K562 (cell line): Measurements from ENCODE around the gene TFRC. TPM values are rescaled to one million over a fixed set of nuclear protein-coding genes. Genes with fewer than 3 reads are reported as not detected.

ENCODE experiments used
- FOXA3 ChIP-seq, 2 experiments: fragments of 450-650 bp in 1 of 2; sonication (generic) in 1 of 2; formaldehyde crosslinking; IDR thresholded peaks in 1 of 2; conservative IDR thresholded peaks in 1 of 2; 2 replicates each; pipeline versions ENCODE4 v1.4.0 to v1.8.0; 2020 to 2022; ENCODE audit warnings: mild to moderate bottlenecking in 2 of 2, missing genetic modification reagents in 1 of 2
- HLTF ChIP-seq: fragments of 450-650 bp; IDR thresholded peaks from 2 replicates; pipeline ENCODE4 v1.6.1; 2016
- MAZ ChIP-seq, 2 experiments: fragments of 450-650 bp in 1 of 2; sonication (generic) in 1 of 2; formaldehyde crosslinking; IDR thresholded peaks in 1 of 2; conservative IDR thresholded peaks in 1 of 2; 2 replicates each; pipeline versions ENCODE4 v1.4.0 to v1.5.0; 2020; ENCODE audit warnings: mild to moderate bottlenecking in 1 of 2, missing genetic modification reagents in 1 of 2
- MLLT1 ChIP-seq, 2 experiments: fragments of 450-650 bp; IDR thresholded peaks; 2 replicates each; pipeline ENCODE4 v1.6.1; 2016
- MTF1 ChIP-seq: fragments of 250-450 bp; sonication (Bioruptor Pico); IDR thresholded peaks from 2 replicates; pipeline ENCODE4 v1.9.0; 2021; ENCODE audit warnings: moderate library complexity, mild to moderate bottlenecking, inconsistent platforms, borderline replicate concordance
- PHF8 ChIP-seq: fragments of 200-600 bp; sonication (generic); IDR thresholded peaks from 2 replicates; pipeline ENCODE4 v1.6.1; 2012; ENCODE audit warnings: mixed run types, mild to moderate bottlenecking, inconsistent platforms, low read length, moderate library complexity, borderline replicate concordance
- RBBP5 ChIP-seq: fragments of 200-600 bp; sonication (generic); IDR thresholded peaks from 2 replicates; pipeline ENCODE4 v1.6.1; 2012; ENCODE audit warnings: borderline replicate concordance, mild to moderate bottlenecking, low read length, control low read depth, inconsistent platforms; ENCODE audit not compliant: insufficient read depth, poor library complexity, severe bottlenecking
- SRSF9 ChIP-seq: fragments of 200-400 bp; formaldehyde crosslinking; IDR thresholded peaks from 2 replicates; pipeline ENCODE4 v1.6.1; 2017; ENCODE audit warnings: low read depth, low read length, borderline replicate concordance
- TAF1 ChIP-seq: IDR thresholded peaks from 2 replicates; pipeline ENCODE4 v1.6.1; 2011; ENCODE audit warnings: mild to moderate bottlenecking, low read length, moderate library complexity; ENCODE audit not compliant: insufficient read depth, control insufficient read depth, severe bottlenecking; ENCODE audit errors: extremely low read depth
- TSHZ1 ChIP-seq: fragments of 250-450 bp; sonication (Bioruptor Pico); IDR thresholded peaks from 2 replicates; pipeline ENCODE4 v1.4.0; 2020; ENCODE audit warnings: mild to moderate bottlenecking, moderate library complexity
- VEZF1 ChIP-seq: fragments of 200-800 bp; sonication (Bioruptor generic); IDR thresholded peaks from 2 replicates; pipeline ENCODE4 v1.6.1; 2017; ENCODE audit warnings: missing genetic modification characterization, missing compliant biosample characterization
- ZNF347 ChIP-seq: fragments of 450-650 bp; formaldehyde crosslinking; IDR thresholded peaks from 2 replicates; pipeline ENCODE4 v1.4.0; 2020; ENCODE audit warnings: low read depth, mild to moderate bottlenecking, moderate library complexity
- ZNF395 ChIP-seq: fragments of 200-800 bp; sonication (Bioruptor generic); IDR thresholded peaks from 2 replicates; pipeline ENCODE4 v1.6.1; 2017; ENCODE audit warnings: missing genetic modification characterization, missing compliant biosample characterization
- polyA plus RNA-seq, 8 experiments: library from polyadenylated mRNA; depleted of rRNA in 4 of 8; stranded (reverse) in 5 of 8; unstranded in 3 of 8; fragments of >200 nt; fragmentation: Nextera tagmentation in 2 of 8; fragmentation: Illumina TruSeq in 1 of 8; extraction: Ambion mirVana in 2 of 8; extraction: Trizol in 1 of 8; gene quantifications; 2 replicates each; pipeline versions ENCODE4 v1.2.1 to v1.2.3, GENCODE V29; 2011 to 2014; ENCODE audit warnings: inconsistent platforms in 1 of 8, missing spikeins in 1 of 8
- total RNA-seq, 7 experiments: library from RNA; depleted of rRNA in 6 of 7; stranded (reverse); fragments of >200 nt in 6 of 7; fragmentation: Illumina TruSeq in 2 of 7; extraction: Trizol in 2 of 7; gene quantifications; 2 replicates each; pipeline versions ENCODE4 v1.2.1 to v1.2.3, GENCODE V29; 2011 to 2021; ENCODE audit warnings: low replicate concordance in 1 of 7

The TFRC gene
- total and polyA plus RNA-seq, 9 of the 15 experiments (the other 6 are each of a cell fraction or from before 2014, with no cell fraction given), result 149 to 679 (median 332) TPM

GRCh38 chr3:196122688-196123046, 40.8 kb upstream of the TFRC start (continued):
- TF ChIP-seq TSHZ1 (CRISPR knock-in tag), result no peak
- TF ChIP-seq MAZ (CRISPR knock-in tag; conservative IDR thresholded peaks at IDR 0.05 in 1 of 2, IDR thresholded peaks at IDR 0.05 in 1 of 2), result no peak
- TF ChIP-seq RBBP5, result peak; percentile 47
- no peak for TF ChIP-seq SRSF9
- TF ChIP-seq HLTF, result 0 out of 2 replicates have a peak, but pooled peaks have one; percentile 58
- TF ChIP-seq VEZF1, result 0 out of 2 replicates have a peak, but pooled peaks have one; percentile 29
- TF ChIP-seq ZNF347, result no peak
- 0 out of 4 replicates have a peak, but pooled peaks of 1 of the 2 experiments have one; percentile 4 for TF ChIP-seq FOXA3 (CRISPR knock-in tag; conservative IDR thresholded peaks at IDR 0.05 in 1 of 2, IDR thresholded peaks at IDR 0.05 in 1 of 2)
- TF ChIP-seq PHF8, result no peak
- no peak for TF ChIP-seq TAF1
- no peak for TF ChIP-seq MLLT1 (IDR thresholded peaks at IDR 0.05)
- no peak; the same call in 1 of the 2 replicates for TF ChIP-seq ZNF395 (CRISPR knock-in tag)
- 0 out of 2 replicates have a peak, but pooled peaks have one; percentile 8 for TF ChIP-seq MTF1 (CRISPR knock-in tag)
